Globus pallidus (tissue), 1 donor: ENCODE results near the gene XRCC5.
A peak's percentile ranks its signal among the peaks of the same experiment; 100 is the strongest.

Experiments used
- DNase-seq: peaks from one replicate; pipeline ENCODE4 v3.0.0-alpha.2; 2015; ENCODE audit warnings: low spot score

XRCC5 gene

GRCh38 chr2:216084547-216084946 lies 24.6 kb upstream of the XRCC5 start:
- no peak for DNase-seq

GRCh38 chr2:216086207-216086893 lies 22.8 kb upstream of the XRCC5 start:
- no peak for DNase-seq

GRCh38 chr2:216090369-216090786 lies 18.8 kb upstream of the XRCC5 start:
- no peak for DNase-seq

GRCh38 chr2:216092646-216093045 lies 16.5 kb upstream of the XRCC5 start:
- no peak for DNase-seq

- DNase-seq: no peak
Measured at GRCh38 chr2:216094701-216095100, 14.4 kb upstream of the XRCC5 start.

GRCh38 chr2:216098421-216099334 lies 10.5 kb upstream of the XRCC5 start:
- no peak for DNase-seq

GRCh38 chr2:216101109-216101508 lies 8.0 kb upstream of the XRCC5 start:
- DNase-seq: no peak

- DNase-seq: no peak
Measured at GRCh38 chr2:216103213-216103612, 5.9 kb upstream of the XRCC5 start.

- DNase-seq: peak; percentile 62
Measured at GRCh38 chr2:216104691-216105090, 4.5 kb upstream of the XRCC5 start.

GRCh38 chr2:216107320-216107719 lies 1.8 kb upstream of the XRCC5 start:
- no peak for DNase-seq

GRCh38 chr2:216107760-216108159 lies 1.4 kb upstream of the XRCC5 start:
- DNase-seq: no peak

- no peak for DNase-seq
Measured at GRCh38 chr2:216108310-216108966, 710 bp upstream of the XRCC5 start.

GRCh38 chr2:216109962-216110614 lies 940 bp downstream of the XRCC5 start:
- DNase-seq: no peak

- DNase-seq: no peak
Measured at GRCh38 chr2:216110620-216111019, 1.5 kb downstream of the XRCC5 start.

- DNase-seq: no peak
Measured at GRCh38 chr2:216111122-216111521, 2.0 kb downstream of the XRCC5 start.

- DNase-seq: no peak
Measured at GRCh38 chr2:216112926-216113325, 3.8 kb downstream of the XRCC5 start.

- DNase-seq: no peak
Measured at GRCh38 chr2:216113572-216113971, 4.4 kb downstream of the XRCC5 start.

GRCh38 chr2:216114382-216114713 lies 5.2 kb downstream of the XRCC5 start:
- DNase-seq: no peak

- DNase-seq: peak; percentile 97
Measured at GRCh38 chr2:216114714-216115531, 5.8 kb downstream of the XRCC5 start.

- DNase-seq: no peak
Measured at GRCh38 chr2:216116418-216116817, 7.3 kb downstream of the XRCC5 start.

- DNase-seq: no peak
Measured at GRCh38 chr2:216117561-216118340, 8.6 kb downstream of the XRCC5 start.
